Measurements from ENCODE around the gene ADAM12. TPM values are rescaled to one million over a fixed set of nuclear protein-coding genes. Genes with fewer than 3 reads are reported as not detected.

Gene ADAM12
- total and polyA plus RNA-seq, 9 of the 15 experiments (the other 6 are each of a cell fraction or from before 2014, with no cell fraction given), result not detected

GRCh38 chr10:126270111-126270510 lies 118.2 kb downstream of the ADAM12 start:
- in situ Hi-C loops (cut with MboI), result no loop called here
- BruUV-seq (replicated peaks), result no TSS peak
- ATAC-seq, result no peak

GRCh38 chr10:126268013-126268920 lies 120.0 kb downstream of the ADAM12 start:
- H3K79me2 ChIP-seq (ENCODE audit: control insufficient read depth, insufficient read depth, low read length), result no peaks in the 10 kb centered on the region
- H3K4me1 ChIP-seq (replicated peaks in 1 of 2; ENCODE audit: control insufficient read depth in 2 of 2, insufficient read depth in 2 of 2, low read length in 2 of 2), result no peaks in the 10 kb centered on the region
- no peak overlapping the region for H3K4me2 ChIP-seq (ENCODE audit: insufficient read depth, low read length)
- H3K27ac ChIP-seq (ENCODE audit: extremely low read depth, low read depth, low read length), result no peak overlapping the region
- H3K4me3 ChIP-seq, result no peak overlapping the region
- intact Hi-C loops (cut with micrococcal nuclease), result no loop called here
- no peaks in the 10 kb centered on the region for H3K36me3 ChIP-seq (ENCODE audit: control insufficient read depth, insufficient read depth, low read length)
- H4K20me1 ChIP-seq (replicated peaks; ENCODE audit: control insufficient read depth, insufficient read depth, low read length), result no peaks in the 10 kb centered on the region
- POLR2A ChIA-PET, result no interaction called here
- CTCF ChIA-PET (ENCODE audit: low intra/inter-chr PET ratio), result no interaction called here
- H2AFZ ChIP-seq (ENCODE audit: low read depth, low read length), result no peak overlapping the region
- ATAC-seq (no peak), DNase-seq (ENCODE audit: extremely low read depth in 1 of 4, low spot score in 3 of 4) (no peak), FAIRE-seq (no peak)
- no peaks in the 10 kb centered on the region for H3K9me3 ChIP-seq (replicated peaks; ENCODE audit: control insufficient read depth, insufficient read depth, low read depth, low read length)
- H3K9ac ChIP-seq (ENCODE audit: insufficient read depth in 1 of 2, low read depth in 2 of 2, low read length in 2 of 2), result no peak overlapping the region
- no peaks in the 10 kb centered on the region; a peak in 1 of 5 replicates for H3K27me3 ChIP-seq (ENCODE audit: control insufficient read depth in 2 of 2, insufficient read depth in 2 of 2, low read length in 2 of 2)
- no TSS peak for BruUV-seq (replicated peaks)
- TF ChIP-seq ZNF140 (CRISPR knock-in tag; IDR thresholded peaks at IDR 0.05) (no peak), BDP1 (IDR thresholded peaks at IDR 0.05; ENCODE audit: insufficient read depth, insufficient read length) (no peak), KLF10 (CRISPR knock-in tag; IDR thresholded peaks at IDR 0.05) (no peak), PHF21A (IDR thresholded peaks at IDR 0.05; ENCODE audit: borderline replicate concordance, low read depth) (no peak), THRA (IDR thresholded peaks at IDR 0.05) (no peak), GTF2B (IDR thresholded peaks at IDR 0.05; ENCODE audit: extremely low read depth, insufficient read length) (no peak), NR2F6 (CRISPR knock-in tag; IDR thresholded peaks at IDR 0.05) (no peak), SREBF1 (IDR thresholded peaks at IDR 0.05; ENCODE audit: borderline replicate concordance, low read depth, low read length) (no peak)
- in situ Hi-C loops (cut with MboI), result no loop called here
- no peaks in the 10 kb centered on the region for H3K9me1 ChIP-seq (ENCODE audit: control insufficient read depth, insufficient read depth, low read length)
- WGBS (ENCODE audit: insufficient coverage, low coverage, missing lambda C conversion rate), result 1% methylated on average over 12 of the region's 12 CpGs

More at GRCh38 chr10:126270111-126270510, 118.2 kb downstream of the ADAM12 start:
- intact Hi-C loops (cut with micrococcal nuclease), result no loop called here
- POLR2A ChIA-PET, result no interaction called here
- Histone ChIP-seq H3K4me3 (no peak overlapping the region), H3K4me2 (ENCODE audit: insufficient read depth, low read length) (no peak overlapping the region), H3K9me3 (replicated peaks; ENCODE audit: control insufficient read depth, insufficient read depth, low read depth, low read length) (no peaks in the 10 kb centered on the region), H3K36me3 (ENCODE audit: control insufficient read depth, insufficient read depth, low read length) (no peaks in the 10 kb centered on the region), H2AFZ (ENCODE audit: low read depth, low read length) (no peak overlapping the region), H3K4me1 (replicated peaks in 1 of 2; ENCODE audit: control insufficient read depth in 2 of 2, insufficient read depth in 2 of 2, low read length in 2 of 2) (no peaks in the 10 kb centered on the region), H3K27me3 (ENCODE audit: control insufficient read depth in 2 of 2, insufficient read depth in 2 of 2, low read length in 2 of 2) (no peaks in the 10 kb centered on the region; a peak in 1 of 5 replicates), H3K9ac (ENCODE audit: insufficient read depth in 1 of 2, low read depth in 2 of 2, low read length in 2 of 2) (no peak overlapping the region), H3K79me2 (ENCODE audit: control insufficient read depth, insufficient read depth, low read length) (no peaks in the 10 kb centered on the region), H3K9me1 (ENCODE audit: control insufficient read depth, insufficient read depth, low read length) (no peaks in the 10 kb centered on the region), H3K27ac (ENCODE audit: extremely low read depth, low read depth, low read length) (no peak overlapping the region), H4K20me1 (replicated peaks; ENCODE audit: control insufficient read depth, insufficient read depth, low read length) (no peaks in the 10 kb centered on the region)
- CTCF ChIA-PET (ENCODE audit: low intra/inter-chr PET ratio), result no interaction called here
- WGBS (ENCODE audit: insufficient coverage, low coverage, missing lambda C conversion rate), result 0% methylated on average over 4 of the region's 5 CpGs
- no peak for FAIRE-seq
- TF ChIP-seq HSF4 (CRISPR knock-in tag; IDR thresholded peaks at IDR 0.05; ENCODE audit: borderline replicate concordance) (no peak), ZNF354B (CRISPR knock-in tag; IDR thresholded peaks at IDR 0.05) (no peak), ZNF436 (CRISPR knock-in tag; IDR thresholded peaks at IDR 0.05) (no peak)
- DNase-seq (ENCODE audit: extremely low read depth in 1 of 4, low spot score in 3 of 4), result no peak

Measured in K562 (cell line).